GM12878 (cell line): Measurements from ENCODE around the gene SRSF10. TPM values are rescaled to one million over a fixed set of nuclear protein-coding genes. Genes with fewer than 3 reads are reported as not detected.

Experiments
- ASH2L ChIP-seq: fragments of 300-600, 200-600 bp; sonication (generic); IDR thresholded peaks from 2 replicates; pipeline ENCODE4 v1.6.1; 2017; ENCODE audit warnings: low read depth, mild to moderate bottlenecking, borderline replicate concordance
- CBX3 ChIP-seq: fragments of 200-600 bp; sonication (generic); IDR thresholded peaks from 2 replicates; pipeline ENCODE4 v1.6.1; 2016; ENCODE audit warnings: low read depth, borderline replicate concordance
- CHD4 ChIP-seq: fragments of 200-600 bp; sonication (generic); IDR thresholded peaks from 2 replicates; pipeline ENCODE4 v1.6.1; 2016; ENCODE audit warnings: mild to moderate bottlenecking
- CREM ChIP-seq: IDR thresholded peaks from 2 replicates; pipeline ENCODE4 v1.6.1; 2014; ENCODE audit warnings: antibody characterized with exemption, low read depth
- ESRRA ChIP-seq: IDR thresholded peaks from 2 replicates; pipeline ENCODE4 v1.6.1; 2012; ENCODE audit warnings: mild to moderate bottlenecking, low read length, improper control_type of control experiment
- FOXM1 ChIP-seq: IDR thresholded peaks from 2 replicates; pipeline ENCODE4 v1.6.1; 2012; ENCODE audit warnings: low read depth, mild to moderate bottlenecking, inconsistent platforms, low read length, moderate library complexity
- GATAD2B ChIP-seq: fragments of 450-650 bp; conservative IDR thresholded peaks from 2 replicates; pipeline ENCODE4 v1.6.1; 2017; ENCODE audit warnings: low read depth, mild to moderate bottlenecking, moderate library complexity
- HCFC1 ChIP-seq: fragments of 150-350 bp; IDR thresholded peaks from 2 replicates; pipeline ENCODE4 v1.6.1; 2014; ENCODE audit warnings: low read length
- HDAC2 ChIP-seq: fragments of 200-600 bp; sonication (generic); IDR thresholded peaks from 2 replicates; pipeline ENCODE4 v1.6.1; 2017
- KDM1A ChIP-seq: fragments of 200-600 bp; sonication (generic); IDR thresholded peaks from 2 replicates; pipeline ENCODE4 v1.6.1; 2016; ENCODE audit warnings: borderline replicate concordance
- MTA3 ChIP-seq: IDR thresholded peaks from 2 replicates; pipeline ENCODE4 v1.6.1; 2012; ENCODE audit warnings: low read length, inconsistent platforms, borderline replicate concordance
- MXI1 ChIP-seq: fragments of 150-350 bp; IDR thresholded peaks from 2 replicates; pipeline ENCODE4 v1.6.1; 2011; ENCODE audit warnings: low read depth, mild to moderate bottlenecking, inconsistent platforms, low read length, improper control_type of control experiment
- NFYA ChIP-seq: IDR thresholded peaks from 2 replicates; pipeline ENCODE4 v1.6.1; 2011; ENCODE audit warnings: low read depth, mild to moderate bottlenecking, low read length, improper control_type of control experiment, borderline replicate concordance
- NR2F1 ChIP-seq: fragments of 450-650 bp; conservative IDR thresholded peaks from 2 replicates; pipeline ENCODE4 v1.6.1; 2017; ENCODE audit warnings: mild to moderate bottlenecking
- PAX8 ChIP-seq: fragments of 450-650 bp; IDR thresholded peaks from 2 replicates; pipeline ENCODE4 v1.6.1; 2017; ENCODE audit warnings: mild to moderate bottlenecking, moderate library complexity
- PML ChIP-seq: IDR thresholded peaks from 2 replicates; pipeline ENCODE4 v1.6.1; 2012; ENCODE audit warnings: low read length, inconsistent platforms
- RFX5 ChIP-seq: IDR thresholded peaks from 2 replicates; pipeline ENCODE4 v1.6.1; 2011; ENCODE audit warnings: low read depth, low read length, improper control_type of control experiment
- SIN3A ChIP-seq: IDR thresholded peaks from 2 replicates; pipeline ENCODE4 v1.6.1; 2012; ENCODE audit warnings: low read depth, low read length, improper control_type of control experiment
- SMAD1 ChIP-seq: fragments of 450-650 bp; IDR thresholded peaks from 2 replicates; pipeline ENCODE4 v1.6.1; 2018; ENCODE audit warnings: mild to moderate bottlenecking, low read depth; ENCODE audit not compliant: partially characterized antibody
- USF1 ChIP-seq: IDR thresholded peaks from 2 replicates; pipeline ENCODE4 v1.6.1; 2011; ENCODE audit warnings: borderline replicate concordance, low read depth, mild to moderate bottlenecking, moderate library complexity, mixed read lengths, low read length; ENCODE audit not compliant: insufficient read depth; ENCODE audit errors: extremely low read length
- polyA plus RNA-seq, 11 experiments: library from polyadenylated mRNA; depleted of rRNA in 4 of 11; unstranded in 6 of 11; stranded (reverse) in 5 of 11; fragments of >200 nt; fragmentation: Nextera tagmentation in 4 of 11; fragmentation: Illumina TruSeq in 1 of 11; extraction: Ambion mirVana in 4 of 11; extraction: Trizol in 1 of 11; gene quantifications; 1 replicate in 1 of 11; 2 replicates in 10 of 11; pipeline versions ENCODE4 v1.2.1 to v1.2.3, GENCODE V29; 2011 to 2016; ENCODE audit warnings: inconsistent platforms in 2 of 11, missing spikeins in 2 of 11, low read depth in 1 of 11
- total RNA-seq, 4 experiments: library from RNA; depleted of rRNA in 3 of 4; stranded (reverse); fragments of >200 nt in 3 of 4; fragmentation: Illumina TruSeq in 1 of 4; extraction: Trizol in 1 of 4; gene quantifications; 2 replicates each; pipeline versions ENCODE4 v1.2.1 to v1.2.3, GENCODE V29; 2013 to 2021
- TF ChIP-seq, protein P1 (sequence below): IDR thresholded peaks from 2 replicates; pipeline ENCODE4 v1.6.1; 2012; ENCODE audit warnings: mild to moderate bottlenecking, low read depth, low read length
- TF ChIP-seq, protein P2 (sequence below): fragments of 450-650 bp; IDR thresholded peaks from 2 replicates; pipeline ENCODE4 v1.6.1; 2016; ENCODE audit warnings: mild to moderate bottlenecking, moderate library complexity, borderline replicate concordance

The SRSF10 gene
- total and polyA plus RNA-seq, 10 of the 15 experiments (the other 5 are each of a cell fraction or from before 2014, with no cell fraction given), result 157 to 279 (median 222) TPM

- TF ChIP-seq RFX5 (no peak), KDM1A (no peak), SMAD1 (no peak), NFYA (no peak), FOXM1 (peak; percentile 65; the same call in 1 of the 2 replicates), SIN3A (peak; percentile 5; the same call in 1 of the 2 replicates), HDAC2 (no peak), PML (peak; percentile 93), CBX3 (no peak), CHD4 (no peak), USF1 (no peak), MTA3 (no peak), ASH2L (0 out of 2 replicates have a peak, but pooled peaks have one; percentile 58), GATAD2B (peak; percentile 97; the same call in 1 of the 2 replicates), ESRRA (0 out of 2 replicates have a peak, but pooled peaks have one; percentile 66), PAX8 (no peak), NR2F1 (peak; percentile 38), MXI1 (no peak; the same call in none of the 2 replicates), HCFC1 (no peak; the same call in none of the 2 replicates), CREM (no peak)
- TF ChIP-seq, protein P1, sequence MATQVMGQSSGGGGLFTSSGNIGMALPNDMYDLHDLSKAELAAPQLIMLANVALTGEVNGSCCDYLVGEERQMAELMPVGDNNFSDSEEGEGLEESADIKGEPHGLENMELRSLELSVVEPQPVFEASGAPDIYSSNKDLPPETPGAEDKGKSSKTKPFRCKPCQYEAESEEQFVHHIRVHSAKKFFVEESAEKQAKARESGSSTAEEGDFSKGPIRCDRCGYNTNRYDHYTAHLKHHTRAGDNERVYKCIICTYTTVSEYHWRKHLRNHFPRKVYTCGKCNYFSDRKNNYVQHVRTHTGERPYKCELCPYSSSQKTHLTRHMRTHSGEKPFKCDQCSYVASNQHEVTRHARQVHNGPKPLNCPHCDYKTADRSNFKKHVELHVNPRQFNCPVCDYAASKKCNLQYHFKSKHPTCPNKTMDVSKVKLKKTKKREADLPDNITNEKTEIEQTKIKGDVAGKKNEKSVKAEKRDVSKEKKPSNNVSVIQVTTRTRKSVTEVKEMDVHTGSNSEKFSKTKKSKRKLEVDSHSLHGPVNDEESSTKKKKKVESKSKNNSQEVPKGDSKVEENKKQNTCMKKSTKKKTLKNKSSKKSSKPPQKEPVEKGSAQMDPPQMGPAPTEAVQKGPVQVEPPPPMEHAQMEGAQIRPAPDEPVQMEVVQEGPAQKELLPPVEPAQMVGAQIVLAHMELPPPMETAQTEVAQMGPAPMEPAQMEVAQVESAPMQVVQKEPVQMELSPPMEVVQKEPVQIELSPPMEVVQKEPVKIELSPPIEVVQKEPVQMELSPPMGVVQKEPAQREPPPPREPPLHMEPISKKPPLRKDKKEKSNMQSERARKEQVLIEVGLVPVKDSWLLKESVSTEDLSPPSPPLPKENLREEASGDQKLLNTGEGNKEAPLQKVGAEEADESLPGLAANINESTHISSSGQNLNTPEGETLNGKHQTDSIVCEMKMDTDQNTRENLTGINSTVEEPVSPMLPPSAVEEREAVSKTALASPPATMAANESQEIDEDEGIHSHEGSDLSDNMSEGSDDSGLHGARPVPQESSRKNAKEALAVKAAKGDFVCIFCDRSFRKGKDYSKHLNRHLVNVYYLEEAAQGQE, result 0 out of 2 replicates have a peak, but pooled peaks have one; percentile 27
- TF ChIP-seq, protein P2, sequence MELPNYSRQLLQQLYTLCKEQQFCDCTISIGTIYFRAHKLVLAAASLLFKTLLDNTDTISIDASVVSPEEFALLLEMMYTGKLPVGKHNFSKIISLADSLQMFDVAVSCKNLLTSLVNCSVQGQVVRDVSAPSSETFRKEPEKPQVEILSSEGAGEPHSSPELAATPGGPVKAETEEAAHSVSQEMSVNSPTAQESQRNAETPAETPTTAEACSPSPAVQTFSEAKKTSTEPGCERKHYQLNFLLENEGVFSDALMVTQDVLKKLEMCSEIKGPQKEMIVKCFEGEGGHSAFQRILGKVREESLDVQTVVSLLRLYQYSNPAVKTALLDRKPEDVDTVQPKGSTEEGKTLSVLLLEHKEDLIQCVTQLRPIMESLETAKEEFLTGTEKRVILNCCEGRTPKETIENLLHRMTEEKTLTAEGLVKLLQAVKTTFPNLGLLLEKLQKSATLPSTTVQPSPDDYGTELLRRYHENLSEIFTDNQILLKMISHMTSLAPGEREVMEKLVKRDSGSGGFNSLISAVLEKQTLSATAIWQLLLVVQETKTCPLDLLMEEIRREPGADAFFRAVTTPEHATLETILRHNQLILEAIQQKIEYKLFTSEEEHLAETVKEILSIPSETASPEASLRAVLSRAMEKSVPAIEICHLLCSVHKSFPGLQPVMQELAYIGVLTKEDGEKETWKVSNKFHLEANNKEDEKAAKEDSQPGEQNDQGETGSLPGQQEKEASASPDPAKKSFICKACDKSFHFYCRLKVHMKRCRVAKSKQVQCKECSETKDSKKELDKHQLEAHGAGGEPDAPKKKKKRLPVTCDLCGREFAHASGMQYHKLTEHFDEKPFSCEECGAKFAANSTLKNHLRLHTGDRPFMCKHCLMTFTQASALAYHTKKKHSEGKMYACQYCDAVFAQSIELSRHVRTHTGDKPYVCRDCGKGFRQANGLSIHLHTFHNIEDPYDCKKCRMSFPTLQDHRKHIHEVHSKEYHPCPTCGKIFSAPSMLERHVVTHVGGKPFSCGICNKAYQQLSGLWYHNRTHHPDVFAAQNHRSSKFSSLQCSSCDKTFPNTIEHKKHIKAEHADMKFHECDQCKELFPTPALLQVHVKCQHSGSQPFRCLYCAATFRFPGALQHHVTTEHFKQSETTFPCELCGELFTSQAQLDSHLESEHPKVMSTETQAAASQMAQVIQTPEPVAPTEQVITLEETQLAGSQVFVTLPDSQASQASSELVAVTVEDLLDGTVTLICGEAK, result no peak
Observed at GRCh38 chr1:23979881-23980727, at the start of gene SRSF10 (continued).
